Natural killer cell treated with Interleukin-12 subunit alpha and Interleukin-12 subunit beta and Interleukin-15 and Interleukin-18, amount 100 ng/mL, for 72 hours (primary cell): ENCODE results near the gene OR51D1. TPM values are rescaled to one million over a fixed set of nuclear protein-coding genes. Genes with fewer than 3 reads are reported as not detected.

ENCODE experiments used
- ATAC-seq, 2 donors: fragments of 150-1000 bp; cut with Tn5 transposase in 1 of 2; sonication (Bioruptor Pico), chemical (Tn5 transposase) in 1 of 2; 2 replicates each; pipeline ENCODE4 v1.10.0; 2021
- DNase-seq: peaks from one replicate; pipeline ENCODE4 v3.0.0; 2022; ENCODE audit warnings: low spot score
- H3K27ac Mint-ChIP-seq, 2 donors: 1 replicate in 1 of 2; 2 replicates in 1 of 2; pipeline ENCODE4 v1.8.0; 2022; ENCODE audit warnings: mixed read lengths in 2 of 2, mild to moderate bottlenecking in 1 of 2, moderate library complexity in 1 of 2
- H3K27me3 Mint-ChIP-seq, 2 donors: 1 replicate in 1 of 2; 2 replicates in 1 of 2; pipeline ENCODE4 v1.8.0; 2022; ENCODE audit warnings: mixed read lengths in 2 of 2
- H3K36me3 Mint-ChIP-seq: one replicate; pipeline ENCODE4 v1.8.0; 2022; ENCODE audit warnings: mixed read lengths
- H3K4me1 Mint-ChIP-seq, 2 donors: 1 replicate in 1 of 2; 2 replicates in 1 of 2; pipeline ENCODE4 v1.8.0; 2022; ENCODE audit warnings: low read depth in 2 of 2, mixed read lengths in 2 of 2, mild to moderate bottlenecking in 1 of 2
- H3K4me3 Mint-ChIP-seq: one replicate; pipeline ENCODE4 v1.8.0; 2022; ENCODE audit warnings: mixed read lengths
- H3K9me3 Mint-ChIP-seq: 2 replicates; pipeline ENCODE4 v1.8.0; 2022; ENCODE audit warnings: mixed read lengths
- total RNA-seq, 2 donors: library from RNA; stranded (reverse); gene quantifications; one replicate each; pipeline ENCODE4 v1.2.3, GENCODE V29; 2022

The OR51D1 gene
- total RNA-seq, 2 donors from 2014 or later, result not detected

DNA sequence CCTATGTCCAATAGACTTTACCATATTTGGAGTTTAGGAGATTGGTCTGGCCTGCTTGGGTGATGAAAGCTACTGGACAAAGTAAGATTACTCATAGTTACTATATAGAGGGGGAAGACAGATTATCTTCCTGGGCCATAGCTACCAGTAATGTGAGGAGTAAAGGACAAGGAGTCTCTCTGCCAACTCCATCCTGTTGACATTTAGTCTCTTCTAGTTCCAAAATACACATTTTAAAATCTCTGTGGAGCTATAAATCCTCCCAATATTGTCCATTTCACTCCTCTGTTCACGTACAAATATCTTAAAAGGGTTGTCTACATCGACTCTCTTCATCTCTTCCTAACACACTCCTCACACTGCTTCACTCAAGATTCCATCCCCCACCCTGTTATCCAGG is 1.1 kb upstream of the OR51D1 start:
- Mint-ChIP-seq H3K36me3 (no peaks in the 10 kb centered on the region), H3K27ac (no peak overlapping the region), H3K27me3 (peaks cover 7 to 18% of the 10 kb centered on the region in 2 donors), H3K4me1 (no peaks in the 10 kb centered on the region), H3K4me3 (no peak overlapping the region), H3K9me3 (no peaks in the 10 kb centered on the region)
- DNase-seq, result no peak
- ATAC-seq, result no peak

GRCh38 chr11:4637662-4638047 is 378 bp downstream of the OR51D1 start:
- H3K27ac Mint-ChIP-seq, result no peak overlapping the region
- no peaks in the 10 kb centered on the region for H3K9me3 Mint-ChIP-seq
- peaks cover 12 to 16% of the 10 kb centered on the region in 2 donors for H3K27me3 Mint-ChIP-seq
- ATAC-seq, result no peak
- H3K4me1 Mint-ChIP-seq, result no peaks in the 10 kb centered on the region
- H3K4me3 Mint-ChIP-seq, result no peak overlapping the region
- DNase-seq, result no peak
- H3K36me3 Mint-ChIP-seq, result no peaks in the 10 kb centered on the region

GRCh38 chr11:4639931-4640330 is 2.7 kb downstream of the OR51D1 start:
- Mint-ChIP-seq H3K9me3 (no peaks in the 10 kb centered on the region), H3K27me3 (peaks cover 19 to 32% of the 10 kb centered on the region in 2 donors), H3K36me3 (no peaks in the 10 kb centered on the region), H3K4me1 (no peaks in the 10 kb centered on the region), H3K27ac (no peak overlapping the region), H3K4me3 (no peak overlapping the region)
- DNase-seq, result no peak
- no peak for ATAC-seq

DNA sequence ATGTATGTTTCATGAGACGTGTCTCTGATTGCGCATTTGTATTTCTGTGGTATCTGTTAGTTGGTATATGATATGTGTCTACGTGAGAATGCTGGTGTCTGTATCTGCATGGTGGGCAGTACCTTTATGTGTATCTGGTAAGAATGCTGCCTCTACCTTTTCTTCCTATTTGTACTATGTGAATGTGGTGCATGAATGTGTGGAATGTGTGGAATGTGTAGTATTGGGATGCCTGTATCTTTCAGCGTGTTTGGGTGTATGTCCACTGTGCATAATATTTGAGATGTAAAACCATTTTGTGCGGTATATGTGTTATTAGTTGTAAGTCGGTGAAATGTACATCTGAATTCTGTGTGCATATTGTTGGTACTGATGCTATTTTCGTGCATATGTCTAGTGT is 4.2 kb downstream of the OR51D1 start:
- no peak for ATAC-seq
- H3K9me3 Mint-ChIP-seq, result no peaks in the 10 kb centered on the region
- DNase-seq, result no peak
- no peaks in the 10 kb centered on the region for H3K36me3 Mint-ChIP-seq
- H3K27ac Mint-ChIP-seq, result no peak overlapping the region
- no peak overlapping the region for H3K4me3 Mint-ChIP-seq
- H3K4me1 Mint-ChIP-seq, result no peaks in the 10 kb centered on the region
- H3K27me3 Mint-ChIP-seq, result peaks cover 20 to 38% of the 10 kb centered on the region in 2 donors

GRCh38 chr11:4642043-4642442 is 4.8 kb downstream of the OR51D1 start:
- Mint-ChIP-seq H3K9me3 (no peaks in the 10 kb centered on the region), H3K36me3 (no peaks in the 10 kb centered on the region), H3K4me3 (no peak overlapping the region), H3K27ac (no peak overlapping the region), H3K27me3 (peaks cover 20 to 38% of the 10 kb centered on the region in 2 donors), H3K4me1 (no peaks in the 10 kb centered on the region)
- DNase-seq (no peak), ATAC-seq (no peak)

DNA sequence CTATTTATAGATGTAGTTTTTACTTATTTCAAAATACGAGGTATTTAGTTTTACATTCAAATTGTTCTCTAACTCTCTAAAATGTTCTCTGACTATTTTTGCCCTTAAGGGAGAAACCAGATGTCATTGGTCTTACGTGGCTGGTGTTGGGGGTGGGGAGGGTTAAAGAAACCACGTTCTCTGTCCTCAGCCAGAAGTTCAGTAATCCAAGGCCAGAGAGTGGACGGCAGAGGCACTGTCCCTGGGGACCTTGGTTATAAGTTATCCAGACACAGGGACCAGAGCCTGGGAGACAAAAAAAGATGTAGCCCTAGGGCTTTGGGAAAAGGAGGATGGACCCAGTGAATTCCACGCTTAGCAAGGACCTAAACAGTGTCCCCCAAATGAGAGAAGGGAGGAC is 5.8 kb downstream of the OR51D1 start:
- no peak overlapping the region for H3K4me3 Mint-ChIP-seq
- H3K4me1 Mint-ChIP-seq, result no peaks in the 10 kb centered on the region
- ATAC-seq (no peak), DNase-seq (no peak)
- H3K36me3 Mint-ChIP-seq, result no peaks in the 10 kb centered on the region
- H3K27ac Mint-ChIP-seq, result no peak overlapping the region
- no peaks in the 10 kb centered on the region for H3K9me3 Mint-ChIP-seq
- H3K27me3 Mint-ChIP-seq, result peaks cover 20 to 38% of the 10 kb centered on the region in 2 donors

- no peak within 1 kb of the TSS for H3K4me3 Mint-ChIP-seq
Measured at GRCh38 chr11:4643682-4644081, 6.4 kb downstream of the OR51D1 start, which contains the start of gene OR51E1. Gene OR51E1, plus strand, starts transcription at chr11:4643982. Its CDS starts 8,545 bp downstream, at chr11:4652527.

GRCh38 chr11:4644233-4644632 is 7.0 kb downstream of the OR51D1 start:
- H3K36me3 Mint-ChIP-seq, result no peaks in the 10 kb centered on the region
- H3K27ac Mint-ChIP-seq, result no peak overlapping the region
- H3K9me3 Mint-ChIP-seq, result no peaks in the 10 kb centered on the region
- H3K4me1 Mint-ChIP-seq, result no peaks in the 10 kb centered on the region
- no peak overlapping the region for H3K4me3 Mint-ChIP-seq
- DNase-seq (no peak), ATAC-seq (peak in 1 of 2 donors; percentile 53)
- H3K27me3 Mint-ChIP-seq, result peaks cover 23 to 43% of the 10 kb centered on the region in 2 donors

More at GRCh38 chr11:4643682-4644081, 6.4 kb downstream of the OR51D1 start, which contains the start of gene OR51E1:
- Mint-ChIP-seq H3K36me3 (no peaks in the 10 kb centered on the region), H3K9me3 (no peaks in the 10 kb centered on the region), H3K27ac (no peak within 1 kb of the TSS), H3K4me1 (no peaks in the 10 kb centered on the region), H3K27me3 (peaks cover 20 to 38% of the 10 kb centered on the region in 2 donors)
- DNase-seq (no peak), ATAC-seq (peak in 1 of 2 donors; percentile 16)

GRCh38 chr11:4645974-4646373 is 8.7 kb downstream of the OR51D1 start:
- Mint-ChIP-seq H3K4me3 (no peak overlapping the region), H3K27me3 (peaks cover 24 to 50% of the 10 kb centered on the region in 2 donors)
- ATAC-seq, result no peak

DNA sequence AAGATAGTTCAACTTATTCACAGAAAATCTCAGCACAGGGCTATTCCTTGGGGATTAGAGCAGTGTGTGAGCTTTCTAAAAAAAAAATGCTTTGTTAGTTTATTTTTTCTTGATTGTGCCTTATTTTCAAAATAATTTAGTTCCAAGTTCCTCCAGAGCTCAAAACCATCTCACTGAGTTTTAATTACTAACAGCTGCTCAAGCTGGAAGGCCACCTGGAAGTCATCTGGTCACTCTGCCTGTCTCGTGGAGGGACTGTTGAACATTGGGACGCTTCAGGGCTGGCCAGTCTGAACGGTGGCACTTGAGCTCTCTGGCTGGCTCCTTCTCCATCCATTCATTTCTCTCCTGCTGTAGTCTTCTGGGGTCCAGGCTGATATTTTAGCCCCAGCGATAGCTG is 10.5 kb downstream of the OR51D1 start:
- ATAC-seq (no peak), DNase-seq (no peak)
- Mint-ChIP-seq H3K27ac (no peak overlapping the region), H3K36me3 (no peaks in the 10 kb centered on the region), H3K4me1 (no peaks in the 10 kb centered on the region), H3K9me3 (no peaks in the 10 kb centered on the region), H3K4me3 (no peak overlapping the region), H3K27me3 (peaks cover 21 to 54% of the 10 kb centered on the region in 2 donors)

More at GRCh38 chr11:4645974-4646373, 8.7 kb downstream of the OR51D1 start:
- Mint-ChIP-seq H3K36me3 (no peaks in the 10 kb centered on the region), H3K4me1 (no peaks in the 10 kb centered on the region), H3K9me3 (no peaks in the 10 kb centered on the region), H3K27ac (no peak overlapping the region)
- no peak for DNase-seq

DNA sequence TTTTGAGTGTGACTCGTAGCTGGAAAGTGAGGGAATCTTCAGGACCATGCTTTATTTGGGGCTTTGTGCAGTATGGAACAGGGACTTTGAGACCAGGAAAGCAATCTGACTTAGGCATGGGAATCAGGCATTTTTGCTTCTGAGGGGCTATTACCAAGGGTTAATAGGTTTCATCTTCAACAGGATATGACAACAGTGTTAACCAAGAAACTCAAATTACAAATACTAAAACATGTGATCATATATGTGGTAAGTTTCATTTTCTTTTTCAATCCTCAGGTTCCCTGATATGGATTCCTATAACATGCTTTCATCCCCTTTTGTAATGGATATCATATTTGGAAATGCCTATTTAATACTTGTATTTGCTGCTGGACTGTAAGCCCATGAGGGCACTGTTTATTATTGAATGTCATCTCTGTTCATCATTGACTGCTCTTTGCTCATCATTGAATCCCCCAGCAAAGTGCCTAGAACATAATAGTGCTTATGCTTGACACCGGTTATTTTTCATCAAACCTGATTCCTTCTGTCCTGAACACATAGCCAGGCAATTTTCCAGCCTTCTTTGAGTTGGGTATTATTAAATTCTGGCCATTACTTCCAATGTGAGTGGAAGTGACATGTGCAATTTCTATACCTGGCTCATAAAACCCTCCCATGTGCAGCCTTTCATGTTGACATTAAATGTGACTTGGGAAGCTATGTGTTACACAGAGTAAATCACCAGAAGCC is 17.5 kb downstream of the OR51D1 start:
- no peak overlapping the region for H3K27ac Mint-ChIP-seq
- H3K4me3 Mint-ChIP-seq, result no peak overlapping the region
- peaks cover 16 to 41% of the 10 kb centered on the region in 2 donors for H3K27me3 Mint-ChIP-seq
- no peaks in the 10 kb centered on the region for H3K9me3 Mint-ChIP-seq
- ATAC-seq, result peak in 1 of 2 donors; percentile 77
- no peaks in the 10 kb centered on the region for H3K36me3 Mint-ChIP-seq
- peaks cover 4 to 5% of the 10 kb centered on the region in 2 donors for H3K4me1 Mint-ChIP-seq
- no peak for DNase-seq

GRCh38 chr11:4658629-4659445 is 21.6 kb downstream of the OR51D1 start:
- Mint-ChIP-seq H3K27me3 (peaks cover 15 to 25% of the 10 kb centered on the region in 2 donors), H3K4me1 (peaks cover 4 to 5% of the 10 kb centered on the region in 2 donors), H3K4me3 (no peak overlapping the region), H3K36me3 (no peaks in the 10 kb centered on the region), H3K9me3 (no peaks in the 10 kb centered on the region), H3K27ac (no peak overlapping the region)
- DNase-seq (no peak), ATAC-seq (no peak)

DNA sequence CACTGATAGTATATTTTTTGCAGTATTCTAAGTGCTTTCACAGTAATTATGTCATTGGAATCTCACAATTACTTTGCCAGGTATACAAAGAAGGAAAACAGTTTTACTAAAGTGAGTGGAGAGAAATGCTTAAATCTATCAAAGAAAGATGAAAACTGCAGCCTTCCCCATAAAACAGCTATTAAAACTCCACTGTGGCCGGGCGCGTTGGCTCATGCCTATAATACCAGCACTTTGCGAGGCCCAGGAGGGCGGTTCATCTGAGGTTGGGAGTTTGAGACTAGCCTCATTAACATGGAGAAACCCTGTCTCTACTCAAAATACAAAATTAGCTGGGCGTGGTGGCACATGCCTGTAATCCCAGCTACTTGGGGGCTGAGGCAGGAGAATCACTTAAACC is 25.6 kb downstream of the OR51D1 start:
- Mint-ChIP-seq H3K27ac (no peak overlapping the region), H3K4me1 (no peaks in the 10 kb centered on the region), H3K36me3 (no peaks in the 10 kb centered on the region), H3K9me3 (no peaks in the 10 kb centered on the region), H3K27me3 (peaks cover 19 to 24% of the 10 kb centered on the region in 2 donors), H3K4me3 (no peak overlapping the region)
- DNase-seq (no peak), ATAC-seq (no peak)

DNA sequence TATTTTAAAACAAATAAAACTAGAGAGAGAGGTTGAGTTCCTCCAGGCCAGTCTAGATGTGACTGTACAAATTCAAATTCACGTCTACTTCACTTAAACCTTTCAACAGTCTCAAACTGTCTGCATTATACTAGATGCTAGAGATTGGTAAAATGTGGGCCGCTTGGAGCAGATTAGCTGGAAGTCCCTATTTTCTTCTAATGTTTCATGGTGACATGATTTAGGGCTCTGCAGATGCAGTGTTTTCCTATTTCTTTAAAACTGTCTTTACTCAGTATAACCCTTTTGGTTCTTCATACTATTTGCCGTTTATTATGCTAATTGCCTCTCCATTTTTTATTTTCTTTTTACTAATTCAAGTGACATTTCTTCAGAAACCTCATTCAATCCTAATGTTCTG is 26.9 kb downstream of the OR51D1 start:
- H3K27me3 Mint-ChIP-seq, result peaks cover 19 to 24% of the 10 kb centered on the region in 2 donors
- DNase-seq (no peak), ATAC-seq (no peak)
- H3K27ac Mint-ChIP-seq, result no peak overlapping the region
- H3K4me3 Mint-ChIP-seq, result no peak overlapping the region
- H3K9me3 Mint-ChIP-seq, result no peaks in the 10 kb centered on the region
- no peaks in the 10 kb centered on the region for H3K4me1 Mint-ChIP-seq
- no peaks in the 10 kb centered on the region for H3K36me3 Mint-ChIP-seq
